HUDEP-2 (cell line): ENCODE data around the gene PICALM.
"Not testable (repeated sequence)": the region's sequence is repeated elsewhere in the genome, so short reads cannot be mapped to it uniquely, and the experiment has no call there.

Experiments
- DNase-seq, 76 experiments: peaks; one replicate each; lab custom pipeline; 2025; ENCODE audit not compliant: unreplicated experiment in 76 of 76; lab: John Stamatoyannopoulos, UW

The PICALM gene

GRCh38 chr11:86002431-86002830, 66.5 kb downstream of the PICALM start:
- no peak for DNase-seq

DNA sequence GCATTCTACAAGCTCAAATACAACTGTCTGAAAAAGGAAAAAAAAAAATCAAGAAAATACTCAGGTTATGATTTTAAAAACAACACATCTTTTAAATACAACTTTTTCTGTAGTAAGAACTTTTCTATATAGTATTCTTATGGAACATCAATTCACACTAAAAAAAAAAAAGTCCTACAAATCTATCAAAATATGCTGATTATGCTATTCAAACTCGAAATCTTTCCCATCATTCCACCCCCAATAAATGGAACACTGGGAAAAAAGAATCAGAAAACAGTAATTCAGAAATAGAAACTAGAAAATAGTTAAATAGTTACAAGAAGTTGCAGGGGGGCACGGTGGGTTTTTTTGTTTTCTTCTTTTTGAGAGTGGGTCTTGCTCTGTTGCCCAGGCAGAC, 77.4 kb downstream of the PICALM start:
- DNase-seq: no peak

DNA sequence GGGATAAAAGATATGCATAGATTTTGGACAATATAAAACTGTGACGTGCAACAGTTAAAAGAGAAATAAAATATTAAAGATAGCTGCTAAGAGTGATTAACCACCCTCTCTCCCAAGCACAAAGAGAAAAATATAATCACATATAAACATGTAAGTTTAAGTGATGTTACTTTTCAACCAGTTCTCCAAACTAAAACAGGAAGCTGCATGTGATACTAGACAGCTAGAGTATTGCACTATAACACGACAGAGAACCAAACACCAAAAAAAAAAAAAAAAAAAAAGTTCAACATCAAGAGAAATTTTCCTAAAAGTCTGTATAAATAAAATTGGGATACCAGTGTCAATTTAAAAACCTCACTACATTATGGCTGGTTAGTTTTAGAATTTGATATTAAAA, 79.1 kb downstream of the PICALM start:
- no peak for DNase-seq

GRCh38 chr11:85988780-85989179, 80.1 kb downstream of the PICALM start:
- DNase-seq: no peak

GRCh38 chr11:85977751-85978160, 91.1 kb downstream of the PICALM start:
- DNase-seq: no peak

DNA sequence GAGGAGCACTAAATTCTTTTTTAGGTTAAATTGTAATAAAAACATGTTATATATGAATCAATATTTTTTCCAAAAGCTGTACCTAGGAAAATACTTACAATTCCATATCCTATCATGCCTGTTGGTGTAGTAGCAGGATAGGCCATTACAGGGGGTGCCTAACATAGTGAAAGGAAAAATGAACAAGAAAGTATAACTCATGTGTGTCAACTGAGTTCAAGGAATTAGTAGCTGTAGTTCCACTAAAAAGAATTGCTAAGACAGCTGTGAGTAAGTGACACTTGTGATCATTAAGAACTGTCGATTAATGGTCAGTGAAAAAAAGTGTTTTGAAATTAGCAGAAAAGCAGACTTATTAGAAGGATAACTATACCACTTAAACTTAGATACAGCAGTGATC, 92.4 kb downstream of the PICALM start:
- no peak for DNase-seq

DNA sequence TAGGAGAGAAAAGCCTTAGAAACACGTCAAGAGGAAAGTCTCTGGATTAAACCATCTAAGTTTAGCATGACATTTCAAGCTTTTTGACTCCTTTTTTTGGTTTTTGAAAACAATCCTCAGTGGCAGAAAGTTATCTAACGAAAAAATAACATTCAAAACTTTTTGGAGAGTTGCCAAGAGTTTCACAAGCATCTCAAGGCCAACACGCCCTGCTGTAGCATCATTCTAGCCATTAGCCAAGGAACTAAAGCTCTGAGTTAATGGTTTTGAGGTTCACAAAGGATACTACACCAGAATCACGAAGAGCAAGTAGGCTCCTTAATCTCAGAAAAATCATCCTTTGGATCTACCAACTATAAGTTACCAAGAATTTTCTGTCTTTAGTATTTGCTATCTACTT, 94.8 kb downstream of the PICALM start:
- DNase-seq: peak in 2 of 76 experiments; percentile 2 to 7

GRCh38 chr11:85970593-85970992, 98.3 kb downstream of the PICALM start:
- DNase-seq: no peak

DNA sequence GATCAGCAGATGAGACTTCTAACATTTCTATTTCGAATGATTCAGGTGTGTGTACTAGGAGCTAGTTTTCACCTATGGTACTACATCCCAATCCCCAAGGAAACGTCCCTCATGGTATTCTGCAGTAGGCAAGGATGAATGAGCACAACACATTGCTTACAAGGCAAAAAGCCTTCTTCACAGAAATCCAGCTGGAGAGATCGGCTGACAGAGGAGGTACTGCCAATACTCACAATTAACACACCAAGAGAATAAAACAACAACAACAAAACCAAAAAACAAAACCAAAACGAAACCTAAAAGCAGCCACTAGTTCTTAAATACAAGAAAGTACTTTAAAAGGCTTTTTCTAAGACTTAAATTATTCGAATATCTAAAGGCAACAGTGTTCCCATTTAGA, 101.4 kb downstream of the PICALM start:
- no peak for DNase-seq

- DNase-seq: no peak
These were observed 103.7 kb downstream of the PICALM start for GRCh38 chr11:85965202-85965601.

DNA sequence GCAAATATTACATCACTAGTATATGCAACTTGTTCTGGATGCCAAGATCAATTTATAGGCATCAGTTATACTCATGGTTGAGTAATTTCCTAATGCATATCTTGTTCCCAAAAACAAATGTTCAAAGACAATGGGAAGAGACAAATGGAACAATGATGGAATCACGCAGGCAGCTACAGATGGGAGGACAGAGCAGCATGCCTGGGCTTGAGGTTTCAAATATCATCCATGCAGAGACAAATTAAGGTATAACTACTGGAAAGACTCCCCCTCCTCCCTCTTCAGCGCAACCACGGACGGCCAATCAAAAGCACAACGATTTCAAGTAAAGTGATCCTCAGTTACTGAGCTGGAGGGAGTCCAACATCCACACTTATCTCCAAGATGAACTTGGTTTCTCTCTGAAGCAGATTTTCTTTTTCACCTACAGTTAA, 106.9 kb downstream of the PICALM start:
- DNase-seq: no peak

DNA sequence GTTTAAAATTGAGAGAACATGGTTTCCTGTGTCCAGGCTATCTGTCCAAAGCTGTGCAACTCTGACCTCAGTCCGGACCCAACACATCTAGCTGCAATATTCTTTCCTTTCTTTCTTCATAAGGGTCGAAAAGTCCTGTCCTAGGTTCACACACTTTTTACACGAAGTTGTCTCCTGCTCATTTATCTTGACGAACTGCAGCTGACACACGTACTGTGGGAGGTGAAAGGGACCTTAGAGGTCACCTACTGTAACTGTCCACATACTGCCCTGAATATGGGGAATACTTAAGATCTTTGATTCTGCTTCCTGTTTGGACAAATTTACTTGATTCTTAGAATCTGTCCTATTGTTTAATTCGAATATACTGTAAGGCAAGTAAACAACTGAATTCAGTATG, 107.8 kb downstream of the PICALM start:
- DNase-seq: no peak

DNA sequence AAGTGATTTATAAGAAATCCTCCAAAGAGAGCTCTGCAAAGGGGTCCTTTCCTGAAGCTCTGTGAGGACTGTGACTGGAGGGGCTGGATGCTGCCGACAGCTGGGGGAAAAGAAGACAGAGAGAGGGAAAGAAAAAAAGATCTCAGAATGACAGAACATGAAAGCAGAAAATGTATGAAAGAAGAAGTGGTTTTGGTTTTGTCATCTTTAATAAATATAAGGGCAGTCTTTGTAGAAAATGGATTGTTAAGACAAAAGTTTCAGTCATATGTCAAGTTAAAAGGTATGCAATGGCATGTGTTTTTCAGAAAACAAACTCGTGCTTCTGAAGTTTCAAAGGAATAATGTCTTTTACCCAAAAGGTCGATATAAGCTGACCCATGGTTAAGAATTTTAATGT, 108.2 kb downstream of the PICALM start:
- DNase-seq: no peak

GRCh38 chr11:85955531-85955930, 113.4 kb downstream of the PICALM start:
- no peak for DNase-seq

GRCh38 chr11:85953491-85954143, 115.3 kb downstream of the PICALM start:
- DNase-seq: no peak

DNA sequence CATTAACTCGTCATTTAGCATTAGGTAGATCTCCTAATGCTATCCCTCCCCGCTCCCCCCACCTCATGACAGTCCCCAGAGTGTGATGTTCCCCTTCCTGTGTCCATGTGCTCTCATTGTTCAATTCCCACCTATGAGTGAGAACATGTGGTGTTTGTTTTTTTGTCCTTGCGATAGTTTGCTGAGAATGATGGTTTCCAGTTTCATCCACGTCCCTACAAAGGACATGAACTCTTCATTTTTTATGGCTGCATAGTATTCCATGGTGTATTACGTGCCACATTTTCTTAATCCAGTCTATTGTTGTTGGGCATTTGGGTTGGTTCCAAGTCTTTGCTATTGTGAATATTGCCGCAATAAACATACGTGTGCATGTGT, 116.8 kb downstream of the PICALM start:
- DNase-seq: not testable (repeated sequence)

GRCh38 chr11:85951428-85952107, 117.3 kb downstream of the PICALM start:
- no peak for DNase-seq

DNA sequence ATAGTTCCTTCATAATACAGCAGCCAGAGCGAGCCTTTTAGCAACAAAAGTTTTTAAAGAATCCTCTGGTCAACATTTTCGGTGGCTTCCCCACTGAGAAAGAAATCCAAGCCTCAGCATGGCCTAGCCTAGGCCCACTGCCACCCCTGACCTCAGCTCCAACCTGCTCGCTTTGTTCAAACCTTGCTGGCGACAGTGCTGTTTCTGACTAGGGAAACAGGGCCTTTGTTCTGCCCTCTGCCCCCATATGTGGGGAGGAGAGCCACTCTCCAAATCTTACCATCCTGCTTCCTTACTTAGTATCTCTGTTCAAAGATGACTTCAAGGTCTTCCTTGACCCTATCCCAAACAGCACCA, 117.9 kb downstream of the PICALM start:
- no peak for DNase-seq

DNA sequence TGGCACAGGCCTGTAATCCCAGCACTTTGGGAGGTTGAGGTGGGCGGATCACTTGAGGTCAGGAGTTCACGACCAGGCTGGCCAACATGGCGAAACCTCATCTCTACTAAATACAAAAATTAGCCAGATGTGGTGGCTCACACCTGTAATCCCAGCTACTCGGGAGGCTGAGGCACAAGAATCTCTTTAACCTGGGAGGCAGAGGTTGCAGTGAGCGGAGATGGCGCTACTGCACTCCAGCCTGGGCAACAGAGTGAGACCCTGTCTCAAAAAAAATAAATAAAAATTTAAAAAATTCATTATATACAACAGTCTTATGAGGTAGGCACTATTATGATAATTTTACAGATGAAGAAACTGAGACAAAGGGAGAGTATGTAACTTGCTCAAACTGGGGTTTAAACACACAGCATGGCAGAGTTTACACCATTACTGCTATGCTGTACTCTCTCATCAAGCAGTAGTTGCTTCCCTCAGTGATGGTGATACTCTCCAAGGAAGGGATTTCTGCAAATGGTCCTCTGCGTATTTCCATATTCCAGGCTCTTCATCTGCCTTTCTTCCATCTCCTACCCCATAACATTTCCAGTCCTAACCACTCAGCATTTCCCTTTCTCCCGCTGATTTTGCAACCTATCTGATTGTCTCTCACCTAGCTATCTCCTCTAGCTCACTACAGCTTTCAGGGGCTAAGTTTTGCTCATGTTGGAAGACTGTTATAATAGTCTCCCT, 118.4 kb downstream of the PICALM start:
- no peak for DNase-seq

GRCh38 chr11:85949798-85950197, 119.1 kb downstream of the PICALM start:
- DNase-seq: no peak

DNA sequence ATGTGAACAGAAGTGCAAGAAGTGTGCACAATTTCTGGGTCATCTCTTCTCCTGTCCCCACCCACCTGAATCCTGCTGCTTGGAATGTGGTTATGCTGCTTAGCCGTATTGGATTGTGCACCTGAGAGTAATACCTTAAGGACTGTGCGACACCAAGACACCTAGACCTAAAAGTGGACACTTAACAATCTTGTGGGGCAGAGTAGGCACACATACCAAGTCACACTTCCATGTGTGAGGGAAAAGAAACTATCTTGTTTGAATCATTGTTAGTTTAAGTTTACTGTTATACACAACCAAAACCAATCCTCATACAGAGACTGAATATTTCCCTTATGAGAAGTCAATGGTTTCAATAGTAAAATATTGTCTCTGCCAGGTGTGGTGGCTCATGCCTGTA, 120.0 kb downstream of the PICALM start:
- no peak for DNase-seq
